ENCODE data around the gene BAIAP2.
"Not testable (repeated sequence)": the region's sequence is repeated elsewhere in the genome, so short reads cannot be mapped to it uniquely, and the experiment has no call there.

BAIAP2 gene

DNA sequence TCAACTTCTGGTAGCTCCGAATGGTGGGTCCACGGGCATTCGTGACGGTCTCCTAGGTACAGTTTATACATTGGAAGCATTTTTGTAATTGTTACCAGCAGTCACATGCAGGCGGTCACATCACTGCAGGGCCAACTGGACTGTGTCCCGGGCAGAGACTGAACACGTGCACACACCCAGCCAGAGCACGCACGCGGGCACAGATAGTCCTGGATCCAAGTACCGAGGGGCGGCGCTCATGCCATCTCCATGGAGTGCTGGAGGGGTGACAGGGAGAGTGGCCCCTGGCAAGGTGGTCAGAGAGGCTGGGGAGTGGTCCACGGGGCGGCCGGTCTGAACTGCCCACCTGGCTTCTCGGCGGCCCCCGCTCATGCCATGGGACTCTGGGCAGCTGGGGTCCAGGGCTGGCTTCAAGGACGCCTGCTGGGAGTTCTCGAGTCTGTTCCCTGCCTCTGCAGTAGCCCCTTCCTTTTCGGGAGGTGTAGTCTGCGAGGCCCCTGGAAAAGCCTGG, 34.2 kb downstream of the BAIAP2 start:
- DNase-seq (ENCODE audit: low spot score), result no peak

DNA sequence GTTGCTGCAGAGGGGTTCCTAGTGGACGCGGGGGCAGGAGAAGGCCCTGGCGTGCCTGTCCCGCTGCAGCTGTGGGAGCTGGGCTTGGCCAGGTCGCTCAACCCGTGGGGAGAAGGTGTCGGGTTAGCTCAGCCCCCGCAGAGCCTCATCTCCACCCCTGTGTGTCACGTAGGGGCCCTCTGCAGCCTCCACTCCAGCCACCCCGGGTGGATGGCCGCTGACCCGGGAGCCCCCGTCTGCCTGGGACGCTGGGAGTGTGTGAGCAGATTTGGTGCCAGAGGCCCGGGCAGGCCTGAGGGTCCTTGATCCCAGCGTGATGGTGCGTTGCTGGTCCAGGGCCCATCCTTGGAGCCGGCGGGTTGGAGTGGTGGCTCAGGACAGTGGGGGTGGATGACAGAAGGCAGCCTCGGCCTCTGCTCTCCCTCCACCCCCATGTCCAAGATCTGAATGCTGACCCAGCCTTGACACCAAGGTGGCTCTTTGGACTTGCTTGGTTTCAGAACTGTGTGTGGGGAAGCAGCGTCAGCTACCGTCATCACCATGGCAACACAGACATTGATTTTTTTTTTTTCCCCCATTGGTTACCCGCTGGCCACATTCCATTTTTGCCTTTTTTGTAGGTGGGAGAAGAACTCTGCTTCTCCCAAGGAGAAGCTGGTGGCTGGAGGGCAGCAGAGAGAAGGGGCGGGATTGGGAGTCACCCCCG, 35.7 kb downstream of the BAIAP2 start:
- DNase-seq (ENCODE audit: low spot score), result no peak

DNA sequence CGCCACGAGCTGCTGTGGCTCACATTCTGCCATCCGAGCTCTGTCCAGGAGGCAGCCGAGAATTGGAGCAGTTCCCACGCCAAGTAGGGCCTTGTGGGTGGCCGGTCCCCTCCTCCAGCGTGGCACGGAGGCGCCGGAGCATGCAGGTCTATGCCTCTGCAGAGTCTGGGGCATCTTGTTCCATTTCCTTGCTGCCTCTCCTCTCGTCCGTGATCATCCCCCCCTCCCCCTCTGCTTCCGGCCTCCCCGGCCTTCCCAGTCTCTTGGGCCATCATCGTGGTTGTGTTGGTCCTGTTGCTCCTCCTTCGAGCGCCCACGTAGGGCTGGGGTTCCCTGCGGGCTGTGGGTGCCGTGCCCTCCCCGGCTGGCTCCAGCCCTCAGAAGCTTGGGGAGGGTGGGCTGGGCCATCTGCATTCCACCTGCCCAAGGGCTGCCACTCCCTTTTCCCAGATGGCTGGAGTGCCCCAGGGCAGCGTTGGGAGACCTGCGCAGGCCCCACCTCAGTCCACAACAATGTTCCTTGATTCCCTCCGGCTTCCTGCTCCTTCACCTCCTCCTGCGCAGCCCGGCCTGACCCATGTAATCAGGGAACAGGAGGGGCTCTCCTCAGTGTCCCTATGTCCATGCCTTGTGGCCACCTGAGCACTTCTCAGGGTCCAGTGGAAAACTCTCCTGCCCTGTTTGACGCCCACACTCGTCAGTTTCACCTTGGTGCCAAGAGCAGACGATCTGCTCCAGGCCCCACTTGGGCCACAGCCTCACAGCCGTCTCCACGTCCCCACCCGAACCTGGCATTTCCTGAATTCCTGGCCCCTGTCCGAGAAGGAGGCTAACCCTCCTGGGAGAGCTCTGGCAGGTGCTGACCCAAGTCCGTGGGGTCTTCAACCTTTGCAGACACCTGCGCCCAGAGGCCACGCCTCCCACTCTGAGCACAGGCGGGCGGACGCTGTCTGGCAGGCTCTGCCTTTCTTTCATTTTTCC, 37.1 kb downstream of the BAIAP2 start:
- DNase-seq (ENCODE audit: low spot score), result peak; percentile 87

DNA sequence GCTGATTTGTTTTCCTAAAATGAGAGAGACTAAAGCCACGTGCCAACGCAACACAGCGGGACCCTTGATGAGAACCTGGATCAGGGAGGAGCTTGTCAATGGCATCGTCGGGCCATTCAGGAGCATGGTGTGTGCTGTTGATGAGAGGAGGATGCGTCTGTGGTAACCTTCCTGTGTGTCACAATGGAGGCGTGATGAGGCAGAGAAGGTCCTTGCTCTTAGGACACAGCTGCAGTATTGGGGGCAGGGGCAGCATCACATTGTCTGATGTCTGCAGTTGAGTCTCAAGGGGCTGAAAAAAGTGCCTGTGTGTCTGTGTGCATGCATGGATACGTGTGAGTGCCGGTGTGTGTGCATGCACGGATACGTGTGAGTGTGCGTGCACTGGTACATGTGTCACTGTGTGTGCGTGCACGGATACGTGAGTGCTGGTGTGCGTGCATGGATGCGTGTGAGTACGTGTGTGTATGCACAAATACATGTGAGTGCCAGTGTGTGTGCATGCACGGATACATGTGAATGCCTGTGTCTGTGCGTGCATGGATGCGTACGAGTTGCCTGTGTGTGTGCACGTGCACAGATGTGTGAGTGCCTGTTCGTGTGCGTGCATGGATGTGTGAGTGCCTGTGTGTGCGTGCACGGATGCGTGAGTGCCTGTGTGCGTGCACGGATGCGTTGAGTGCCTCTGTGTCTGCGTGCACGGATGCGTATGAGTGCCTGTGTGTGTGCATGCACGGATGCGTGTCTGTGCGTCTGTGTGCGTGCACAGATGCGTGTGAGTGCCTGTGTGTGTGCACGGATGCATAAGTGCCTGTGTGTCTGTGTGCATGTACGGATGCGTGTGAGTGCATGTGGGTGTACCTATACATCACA, 39.3 kb downstream of the BAIAP2 start:
- no peak for DNase-seq (ENCODE audit: low spot score)

DNA sequence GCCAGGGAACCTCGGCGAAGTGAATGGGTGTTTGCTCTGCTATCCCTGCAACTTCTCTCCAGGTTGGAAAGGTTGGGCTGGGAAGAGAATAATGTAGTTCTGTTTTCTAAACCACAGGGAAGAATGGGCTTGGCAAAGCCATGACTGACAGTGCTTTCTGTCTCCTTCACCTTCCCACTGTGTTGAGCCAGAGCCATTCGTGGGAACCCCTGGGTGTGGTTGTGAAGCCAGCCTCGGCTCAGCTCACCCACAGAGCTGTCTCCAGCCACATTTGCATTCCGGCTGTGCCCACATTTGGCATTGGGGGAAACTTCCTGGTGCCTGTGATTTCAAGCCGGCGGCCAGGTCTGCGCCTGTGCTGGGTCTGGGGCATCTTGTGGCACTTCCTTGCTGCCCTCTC, 39.9 kb downstream of the BAIAP2 start:
- peak; percentile 90 for DNase-seq (ENCODE audit: low spot score)

DNA sequence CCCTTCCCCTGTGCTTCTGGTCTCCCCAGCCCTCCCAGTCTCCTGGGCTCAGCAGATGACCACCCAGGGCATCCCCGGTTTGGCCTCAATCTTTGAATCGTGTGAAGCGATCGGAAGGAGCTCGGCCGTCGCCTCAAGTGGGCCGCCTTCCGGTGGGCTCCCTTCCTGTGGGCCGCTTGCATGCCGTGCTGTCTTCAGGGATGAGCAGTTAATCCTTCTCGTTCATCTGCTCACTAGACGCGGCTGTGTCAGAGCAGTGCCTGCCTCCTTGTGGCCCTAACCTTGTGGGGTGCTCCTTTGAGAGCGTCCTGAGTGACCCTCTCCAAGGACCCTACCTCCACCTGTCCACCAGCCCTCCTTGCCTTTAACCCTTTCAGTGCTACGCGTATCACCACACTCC, 40.4 kb downstream of the BAIAP2 start:
- no peak for DNase-seq (ENCODE audit: low spot score)

DNA sequence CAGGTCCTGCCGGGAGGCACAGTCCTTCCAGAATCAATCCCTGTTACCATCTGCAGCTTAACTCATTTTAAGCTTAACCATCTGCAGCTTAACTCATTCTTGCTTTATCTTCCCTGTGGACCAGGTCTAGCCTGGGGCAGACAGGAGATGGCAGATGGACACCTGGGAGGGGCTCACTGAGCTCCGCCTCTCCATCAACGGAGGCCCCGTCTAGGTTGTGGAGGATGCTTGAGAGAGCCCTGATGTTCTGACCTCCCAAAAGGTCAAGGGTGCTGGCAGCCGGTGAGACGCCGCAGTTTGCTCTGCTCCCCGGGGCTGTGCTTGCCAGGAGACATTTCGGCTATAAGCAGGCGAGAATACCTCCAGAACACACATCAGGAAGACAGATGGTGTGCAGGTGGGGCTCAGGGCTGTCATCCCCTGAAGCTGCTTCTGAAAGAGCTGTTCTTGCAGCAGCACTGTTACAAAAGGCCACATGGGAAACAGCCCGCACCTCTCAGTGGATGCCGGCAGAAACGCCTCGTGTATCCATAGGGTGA, 41.3 kb downstream of the BAIAP2 start:
- no peak for DNase-seq (ENCODE audit: low spot score)

DNA sequence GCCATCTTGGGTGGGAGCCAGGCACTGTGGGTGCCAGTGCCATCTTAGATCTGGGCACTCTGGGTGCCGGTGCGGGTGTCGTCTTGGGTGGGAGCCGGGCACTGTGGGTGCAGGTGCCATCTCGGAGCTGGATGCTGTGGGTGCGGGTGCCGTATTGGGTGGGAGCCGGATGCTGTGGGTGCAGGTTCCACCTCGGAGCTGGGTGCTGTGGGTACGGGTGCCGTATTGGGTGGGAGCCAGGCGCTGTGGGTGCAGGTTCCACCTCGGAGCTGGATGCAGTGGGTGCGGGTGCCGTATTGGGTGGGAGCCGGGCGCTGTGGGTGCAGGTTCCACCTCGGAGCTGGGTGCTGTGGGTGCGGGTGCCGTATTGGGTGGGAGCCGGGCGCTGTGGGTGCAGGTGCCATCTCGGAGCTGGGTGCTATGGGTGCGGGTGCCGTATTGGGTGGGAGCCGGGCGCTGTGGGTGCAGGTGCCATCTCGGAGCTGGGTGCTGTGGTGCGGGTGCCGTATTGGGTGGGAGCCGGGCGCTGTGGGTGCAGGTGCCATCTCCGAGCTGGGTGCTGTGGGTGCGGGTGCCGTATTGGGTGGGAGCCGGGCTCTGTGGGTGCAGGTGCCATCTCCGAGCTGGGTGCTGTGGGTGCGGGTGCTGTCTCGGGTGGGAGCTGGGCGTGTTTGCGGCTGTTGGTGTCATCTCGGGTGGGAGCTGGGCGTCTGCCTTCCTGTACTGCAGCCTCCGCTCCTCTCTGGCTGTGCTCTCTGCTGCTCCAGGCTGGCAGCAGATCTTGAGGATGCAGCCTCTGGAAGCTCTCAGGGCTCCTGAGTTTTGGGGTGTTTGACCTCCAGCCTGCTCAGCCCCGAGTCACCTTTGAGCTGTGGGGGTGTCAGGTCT, 43.3 kb downstream of the BAIAP2 start:
- DNase-seq (ENCODE audit: low spot score), result not testable (repeated sequence)

DNA sequence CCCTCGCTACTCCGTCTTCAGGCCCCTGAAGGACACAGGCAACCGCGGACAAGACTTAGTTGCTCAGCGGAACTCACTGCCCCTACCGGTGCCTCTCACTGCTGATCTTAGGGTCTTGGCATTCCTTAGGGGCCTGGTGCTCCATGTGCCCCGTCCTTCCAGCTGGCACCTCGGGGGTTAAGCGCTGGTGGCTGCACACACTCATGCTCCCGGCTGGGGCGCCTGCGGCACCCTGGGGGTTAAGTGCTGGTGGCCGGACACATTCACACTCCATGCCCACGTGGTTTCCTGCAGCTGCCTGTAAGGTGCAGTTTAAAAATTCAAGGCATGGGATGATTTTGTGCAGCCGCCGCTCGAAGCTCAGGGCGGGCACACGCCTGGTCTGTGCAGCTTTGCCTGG, 45.1 kb downstream of the BAIAP2 start:
- DNase-seq (ENCODE audit: low spot score), result no peak

DNA sequence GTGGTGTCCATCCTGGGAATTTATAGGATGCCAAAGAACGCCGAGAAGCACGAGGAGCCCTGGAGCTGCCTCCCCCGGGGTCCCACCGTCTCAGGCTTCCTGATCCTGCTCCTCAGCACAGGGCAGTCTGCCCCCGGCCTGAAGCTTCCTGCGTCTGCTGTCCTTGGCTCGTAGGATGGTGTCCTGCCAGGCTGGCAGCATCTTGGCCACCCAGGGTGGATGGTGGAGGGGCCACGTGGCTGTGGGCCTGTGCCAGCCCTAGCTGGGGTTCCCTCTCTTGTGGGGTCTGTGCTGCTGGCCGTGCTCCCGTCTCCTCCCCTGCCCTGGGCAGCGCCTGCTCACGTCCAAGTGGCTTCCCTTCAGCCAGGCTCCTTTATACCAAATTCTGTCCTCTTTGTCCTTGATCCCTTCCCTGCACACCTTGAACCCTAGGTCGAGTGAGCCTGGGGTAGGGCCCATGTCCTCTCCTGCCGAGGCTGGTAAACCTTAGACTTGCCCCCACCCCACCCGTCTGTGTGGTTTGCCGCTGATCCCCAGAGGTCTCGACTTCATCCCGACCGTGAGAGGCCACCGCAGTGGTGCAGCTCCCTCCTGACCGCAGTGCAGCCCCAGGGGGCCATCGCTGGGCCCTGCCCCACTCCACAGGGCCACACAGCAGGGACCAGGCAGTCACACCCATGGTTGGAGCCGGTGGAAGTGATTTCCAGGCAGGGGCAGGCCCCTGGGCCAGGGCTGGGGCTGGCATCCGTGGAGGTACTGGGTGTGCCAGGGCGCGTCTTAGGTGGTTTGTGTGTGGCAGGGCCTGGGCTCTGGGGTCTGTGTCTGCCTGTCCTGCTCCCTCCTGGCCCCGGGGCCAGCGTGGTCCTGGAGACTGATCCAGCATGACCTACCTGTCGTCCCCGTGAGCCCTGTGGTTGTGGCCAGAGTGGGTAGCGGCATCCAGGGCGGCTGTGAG, 46.5 kb downstream of the BAIAP2 start:
- DNase-seq (ENCODE audit: low spot score), result no peak

DNA sequence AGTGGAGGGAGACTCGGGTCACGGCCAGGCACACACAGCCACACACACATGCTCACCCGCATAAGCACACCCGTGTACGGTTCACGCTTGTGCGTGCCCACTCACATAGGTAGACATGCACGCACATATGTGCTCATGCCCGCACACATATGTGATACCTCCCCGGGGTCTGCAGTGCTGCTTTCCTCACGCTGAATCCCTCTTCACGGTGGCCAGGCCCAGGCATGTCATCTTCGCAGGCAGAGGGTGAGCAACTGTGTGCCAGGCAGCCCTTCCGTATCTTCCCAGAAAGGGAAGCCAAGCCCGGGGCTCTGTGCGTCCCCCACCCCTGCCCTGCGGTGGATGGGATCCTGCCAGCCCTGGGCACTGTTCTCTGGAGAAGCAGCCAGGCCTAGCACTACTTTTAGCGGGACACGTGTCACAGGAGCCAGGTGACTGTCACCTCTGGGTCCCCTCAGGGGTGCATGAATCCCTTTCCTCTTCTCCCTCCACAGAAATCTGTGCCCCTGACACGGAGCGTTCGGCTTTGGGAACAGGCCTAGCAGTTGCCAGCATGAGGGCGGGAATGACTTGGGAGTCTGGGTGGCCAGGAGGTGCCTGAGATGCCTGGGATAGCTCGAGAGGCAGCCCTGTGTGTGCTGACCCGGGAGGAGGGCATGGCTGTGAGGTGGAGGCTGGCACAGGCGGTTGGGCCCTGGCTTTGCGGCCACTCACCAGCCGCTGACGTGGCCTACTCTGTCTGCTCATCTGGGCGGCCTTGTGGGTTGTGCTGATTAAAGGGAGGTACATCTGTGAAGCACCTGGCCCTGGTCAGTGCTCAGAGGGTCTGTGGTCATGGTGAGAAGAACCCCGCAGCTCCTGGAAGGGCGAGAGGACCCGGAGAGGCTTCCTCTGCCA, 47.5 kb downstream of the BAIAP2 start:
- no peak for DNase-seq (ENCODE audit: low spot score)

DNA sequence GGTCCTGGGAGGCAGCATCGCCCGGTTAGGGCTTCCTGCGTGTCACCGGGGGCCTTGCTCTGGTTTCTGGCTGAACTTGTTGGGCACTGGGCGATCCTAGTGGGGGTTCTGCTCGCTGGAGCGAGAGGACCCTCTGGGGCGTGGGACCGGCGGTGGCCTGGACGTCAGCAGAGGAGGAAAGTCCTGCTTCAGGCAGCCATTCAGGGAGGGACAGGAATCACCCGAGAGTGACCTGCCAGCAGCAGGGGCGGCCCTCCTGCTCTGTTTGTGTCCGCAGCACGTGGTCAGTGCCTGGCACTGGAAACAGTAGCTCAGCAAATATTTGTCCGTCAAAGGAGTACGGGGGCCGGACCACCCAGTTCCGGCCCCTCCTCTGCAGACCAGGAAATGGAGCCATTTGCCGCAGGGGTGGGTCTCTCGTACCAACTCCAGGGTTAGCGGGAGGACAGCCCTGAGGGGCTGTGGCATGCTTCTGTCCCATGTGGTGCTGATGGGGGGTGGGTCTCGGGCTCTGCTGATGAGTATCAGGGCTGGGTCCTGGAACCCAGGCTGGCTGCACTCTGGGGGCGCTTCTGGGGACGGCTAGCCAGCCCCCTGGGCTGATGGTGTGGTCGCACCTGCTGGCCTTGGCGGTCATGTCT, 48.3 kb downstream of the BAIAP2 start:
- no peak for DNase-seq (ENCODE audit: low spot score)

DNA sequence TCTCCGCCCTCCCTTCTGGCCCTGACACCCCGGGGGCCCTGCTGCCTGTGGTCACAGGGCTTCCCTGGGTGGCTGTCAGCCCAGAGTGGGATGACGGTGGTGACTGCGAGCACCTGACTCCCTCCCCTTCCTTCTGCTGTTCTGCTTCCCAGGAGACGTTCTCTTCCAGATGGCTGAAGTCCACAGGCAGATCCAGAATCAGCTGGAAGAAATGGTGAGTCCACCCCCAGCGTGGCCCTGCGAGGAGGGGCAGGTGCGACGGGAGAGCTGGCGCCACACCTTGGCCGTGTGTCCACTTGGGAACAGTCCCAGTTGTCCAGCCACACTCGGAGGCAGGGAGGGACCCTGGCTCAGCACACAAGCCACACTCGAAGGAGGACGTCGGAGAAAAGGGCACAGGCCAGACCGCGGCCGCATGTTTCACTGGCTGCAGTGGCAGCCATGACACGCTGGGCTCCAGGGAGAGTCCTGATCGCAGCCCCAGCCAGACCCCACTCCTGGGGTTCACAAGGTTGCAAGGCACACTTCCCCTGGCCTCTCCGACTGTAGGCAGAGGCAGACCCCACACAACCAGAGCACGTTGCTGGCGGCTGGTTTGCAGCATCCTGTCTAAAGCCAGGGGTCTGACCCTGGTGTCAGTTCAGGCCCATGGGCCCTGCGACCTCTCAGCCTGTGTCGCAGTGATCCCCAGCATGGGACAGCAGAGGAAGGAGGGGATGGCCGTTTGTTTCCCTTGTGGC, 49.9 kb downstream of the BAIAP2 start:
- no peak for DNase-seq (ENCODE audit: low spot score)

DNA sequence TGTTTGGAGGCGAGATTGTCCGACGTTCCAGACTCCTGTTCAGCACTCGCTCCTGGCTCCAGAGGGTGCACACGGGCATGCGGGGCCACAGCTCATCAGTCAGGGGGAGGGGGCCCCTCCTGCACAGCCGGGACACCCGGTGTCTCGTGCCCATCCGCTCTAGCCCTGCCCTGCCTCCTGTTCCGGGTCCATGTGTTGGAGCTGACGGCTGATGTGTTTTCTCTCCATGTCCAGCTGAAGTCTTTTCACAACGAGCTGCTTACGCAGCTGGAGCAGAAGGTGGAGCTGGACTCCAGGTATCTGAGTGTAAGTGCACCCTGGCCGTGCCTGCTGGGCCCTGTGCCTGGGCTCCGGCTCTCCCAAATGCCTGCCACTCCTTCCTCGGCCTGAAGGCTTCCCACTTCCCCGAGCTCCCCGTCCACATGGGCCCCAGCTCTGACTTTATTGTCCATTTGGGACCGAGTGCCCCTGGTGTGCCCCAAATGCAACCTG, 50.5 kb downstream of the BAIAP2 start:
- no peak for DNase-seq (ENCODE audit: low spot score)

DNA sequence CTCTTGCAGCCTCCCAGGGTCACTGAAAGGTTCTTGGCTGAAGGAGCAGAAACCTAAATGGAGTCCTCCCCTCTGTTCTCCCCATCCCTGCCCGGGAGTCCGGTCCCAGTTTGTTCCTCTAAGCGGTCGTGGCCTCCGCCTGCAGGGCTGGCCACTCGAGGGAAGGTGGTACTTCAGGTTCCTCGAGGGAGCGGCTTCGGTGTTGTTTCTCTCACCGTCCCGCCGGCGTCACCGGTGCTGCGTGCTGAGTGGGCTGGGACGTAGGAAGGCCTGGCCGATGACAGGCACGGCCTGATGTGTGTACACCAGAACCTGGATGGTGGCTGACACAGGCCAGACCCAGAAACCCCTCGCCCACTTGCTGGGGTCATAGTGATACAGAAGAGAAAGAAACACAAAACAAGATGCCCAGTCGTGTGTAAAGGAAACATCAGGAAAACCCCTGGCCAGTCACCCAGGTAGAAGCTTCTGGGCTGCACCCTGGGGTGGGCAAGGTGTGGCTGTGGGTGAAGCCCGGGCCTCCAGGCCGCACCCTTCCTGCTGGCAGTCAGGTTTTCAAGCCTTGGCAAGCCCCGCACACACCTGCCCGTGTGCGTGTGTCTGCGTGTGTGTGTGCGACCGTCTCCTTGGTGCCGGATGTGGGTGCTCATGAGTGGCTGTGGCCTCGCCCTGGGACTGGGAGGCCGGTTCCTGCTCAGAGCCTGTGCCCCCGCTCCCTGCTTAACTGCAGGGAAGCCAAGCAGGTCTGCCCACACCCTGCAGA, 52.0 kb downstream of the BAIAP2 start:
- DNase-seq (ENCODE audit: low spot score), result peak; percentile 80
